GM18519 (cell line): Measurements from ENCODE around the gene CACNA1B.
"Not testable (repeated sequence)": the region's sequence is repeated elsewhere in the genome, so short reads cannot be mapped to it uniquely, and the experiment has no call there.

Experiments used
- ATAC-seq: cut with Tn5 transposase; IDR thresholded peaks from one replicate; pipeline ENCODE4 v1.9.1; 2021; ENCODE audit warnings: mild to moderate bottlenecking, moderate library complexity; ENCODE audit not compliant: unreplicated experiment, low FRiP score

Gene CACNA1B

GRCh38 chr9:138105561-138106505, 228.3 kb downstream of the CACNA1B start:
- no peak for ATAC-seq

- not testable (repeated sequence) for ATAC-seq
These were observed 229.5 kb downstream of the CACNA1B start for GRCh38 chr9:138107039-138107438.

GRCh38 chr9:138111607-138112006, 234.0 kb downstream of the CACNA1B start:
- no peak for ATAC-seq

GRCh38 chr9:138112090-138112748, 234.6 kb downstream of the CACNA1B start:
- no peak for ATAC-seq

GRCh38 chr9:138112791-138113600, 235.4 kb downstream of the CACNA1B start:
- ATAC-seq, result no peak

- not testable (repeated sequence) for ATAC-seq
These were observed 236.2 kb downstream of the CACNA1B start for GRCh38 chr9:138113701-138114325.

- ATAC-seq, result no peak
These were observed 237.1 kb downstream of the CACNA1B start for GRCh38 chr9:138114501-138115245.

GRCh38 chr9:138115506-138115905, 237.9 kb downstream of the CACNA1B start:
- no peak for ATAC-seq

- no peak for ATAC-seq
These were observed 238.9 kb downstream of the CACNA1B start for GRCh38 chr9:138116521-138116920.

GRCh38 chr9:138117101-138117750, 239.6 kb downstream of the CACNA1B start:
- ATAC-seq, result no peak

GRCh38 chr9:138117836-138118235, 240.3 kb downstream of the CACNA1B start:
- no peak for ATAC-seq

GRCh38 chr9:138118601-138119071, 241.1 kb downstream of the CACNA1B start:
- ATAC-seq, result no peak

- ATAC-seq, result no peak
These were observed 241.8 kb downstream of the CACNA1B start for GRCh38 chr9:138119202-138120027.

GRCh38 chr9:138120072-138120471, 242.5 kb downstream of the CACNA1B start:
- no peak for ATAC-seq

- ATAC-seq, result no peak
These were observed 243.2 kb downstream of the CACNA1B start for GRCh38 chr9:138120511-138121437.

GRCh38 chr9:138121438-138122050, 244.0 kb downstream of the CACNA1B start:
- ATAC-seq, result no peak

- ATAC-seq, result no peak
These were observed 244.6 kb downstream of the CACNA1B start for GRCh38 chr9:138122201-138122600.
